ENCODE data around the gene RBM20. TPM values are rescaled to one million over a fixed set of nuclear protein-coding genes. Genes with fewer than 3 reads are reported as not detected.
"Not testable (repeated sequence)": the region's sequence is repeated elsewhere in the genome, so short reads cannot be mapped to it uniquely, and the experiment has no call there.

Gene RBM20
- total RNA-seq, 4 donors from 2014 or later: 0.88 to 3.8 (median 1.9) TPM

GRCh38 chr10:110657973-110658691 is 14.0 kb downstream of the RBM20 start:
- H3K9me3 ChIP-seq: no peaks in the 10 kb centered on the region
- no peak for DNase-seq
- no peak overlapping the region for H3K4me3 ChIP-seq
- TF ChIP-seq POLR2A (IDR thresholded peaks at IDR 0.05): no peak
- TF ChIP-seq CTCF (IDR thresholded peaks at IDR 0.05): no peak
- intact Hi-C loops (cut with DNase I; ENCODE audit: low total_unique reads): no loop called here
- no peaks in the 10 kb centered on the region for H3K36me3 ChIP-seq
- no peaks in the 10 kb centered on the region for H3K27me3 ChIP-seq
- H3K27ac ChIP-seq: no peak overlapping the region
- H3K4me1 ChIP-seq: no peaks in the 10 kb centered on the region

- no peaks in the 10 kb centered on the region for H3K27me3 ChIP-seq
- intact Hi-C loops (cut with DNase I; ENCODE audit: low total_unique reads): no loop called here
- no peak for DNase-seq
- TF ChIP-seq CTCF (IDR thresholded peaks at IDR 0.05) (no peak), POLR2A (IDR thresholded peaks at IDR 0.05) (no peak)
- no peak overlapping the region for H3K4me3 ChIP-seq
- H3K9me3 ChIP-seq: no peaks in the 10 kb centered on the region
- H3K4me1 ChIP-seq: no peaks in the 10 kb centered on the region
- no peaks in the 10 kb centered on the region for H3K36me3 ChIP-seq
- H3K27ac ChIP-seq: no peak overlapping the region
Observed at GRCh38 chr10:110659558-110659957, 15.4 kb downstream of the RBM20 start.

DNA sequence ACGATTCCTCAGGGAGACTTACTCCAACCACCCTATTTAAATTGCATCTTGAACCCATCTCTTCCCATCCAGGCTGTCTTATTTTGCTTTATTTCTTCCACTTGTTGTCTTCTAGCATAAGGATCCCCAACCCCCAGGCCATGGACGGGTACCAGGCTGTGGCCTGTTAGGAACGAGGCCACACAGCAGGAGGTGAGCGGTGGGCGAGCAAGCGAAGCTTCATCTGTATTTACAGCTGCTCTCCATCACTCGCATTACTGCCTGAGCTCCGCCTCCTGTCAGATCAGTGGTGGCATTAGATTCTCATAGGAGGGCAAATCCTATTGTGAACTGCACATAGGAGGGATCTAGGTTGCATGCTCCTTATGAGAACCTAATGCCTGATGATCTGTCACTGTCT is 16.2 kb downstream of the RBM20 start:
- H3K27me3 ChIP-seq; DNase-seq; H3K27ac ChIP-seq; H3K36me3 ChIP-seq; H3K9me3 ChIP-seq; H3K4me3 ChIP-seq; intact Hi-C loops (cut with DNase I; ENCODE audit: low total_unique reads); H3K4me1 ChIP-seq: not testable (repeated sequence)

DNA sequence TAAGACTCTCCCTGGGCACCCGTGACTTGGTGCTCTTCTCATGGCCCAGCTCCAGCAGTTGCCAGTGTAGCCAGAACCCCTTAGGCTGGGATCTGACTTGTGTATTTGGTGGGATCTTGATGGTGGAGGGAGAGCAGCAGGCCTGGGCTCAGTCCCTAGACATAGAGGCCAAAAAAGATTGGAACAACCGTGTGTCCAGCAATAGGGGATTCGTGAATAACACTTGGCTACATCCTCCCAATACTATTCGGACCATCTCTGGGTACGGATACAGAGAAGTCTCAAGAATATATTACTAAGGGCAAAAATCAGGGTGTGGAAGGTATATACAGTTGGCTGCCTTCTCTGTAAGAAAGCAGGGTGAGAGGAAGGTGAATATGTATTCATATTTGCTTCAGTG is 17.2 kb downstream of the RBM20 start:
- H3K9me3 ChIP-seq: no peaks in the 10 kb centered on the region
- H3K27me3 ChIP-seq: no peaks in the 10 kb centered on the region
- DNase-seq: no peak
- no peak overlapping the region for H3K27ac ChIP-seq
- H3K4me1 ChIP-seq: no peaks in the 10 kb centered on the region
- TF ChIP-seq POLR2A (IDR thresholded peaks at IDR 0.05) (no peak), CTCF (IDR thresholded peaks at IDR 0.05) (no peak)
- intact Hi-C loops (cut with DNase I; ENCODE audit: low total_unique reads): no loop called here
- no peak overlapping the region for H3K4me3 ChIP-seq
- no peaks in the 10 kb centered on the region for H3K36me3 ChIP-seq

- intact Hi-C loops (cut with DNase I; ENCODE audit: low total_unique reads): no loop called here
Observed at GRCh38 chr10:110664483-110665420, 20.6 kb downstream of the RBM20 start.

GRCh38 chr10:110666259-110666658 is 22.1 kb downstream of the RBM20 start:
- H3K27me3 ChIP-seq; H3K9me3 ChIP-seq; H3K4me3 ChIP-seq; H3K36me3 ChIP-seq; H3K27ac ChIP-seq; DNase-seq; intact Hi-C loops (cut with DNase I; ENCODE audit: low total_unique reads); H3K4me1 ChIP-seq: not testable (repeated sequence)

More at GRCh38 chr10:110664483-110665420, 20.6 kb downstream of the RBM20 start:
- no peak for DNase-seq
- no peaks in the 10 kb centered on the region for H3K27me3 ChIP-seq
- H3K36me3 ChIP-seq: no peaks in the 10 kb centered on the region
- no peak overlapping the region for H3K4me3 ChIP-seq
- no peak overlapping the region for H3K27ac ChIP-seq
- no peaks in the 10 kb centered on the region for H3K4me1 ChIP-seq
- TF ChIP-seq CTCF (IDR thresholded peaks at IDR 0.05) (no peak), POLR2A (IDR thresholded peaks at IDR 0.05) (no peak)
- no peaks in the 10 kb centered on the region for H3K9me3 ChIP-seq

Measured in uterus (tissue), 4 donors.